GM23248 (cell line): ENCODE measurements around the gene EVX2. TPM values are rescaled to one million over a fixed set of nuclear protein-coding genes. Genes with fewer than 3 reads are reported as not detected.

ENCODE experiments used
- DNase-seq: peaks from one replicate; pipeline ENCODE4 v3.0.0-alpha.2; 2015
- H2AFZ ChIP-seq: fragments of 200-600 bp; sonication (generic); 2 replicates; pipeline ENCODE4 v1.6.1; 2016; ENCODE audit warnings: antibody characterized with exemption
- H3F3A ChIP-seq: fragments of 200-600 bp; sonication (generic); 2 replicates; pipeline ENCODE4 v1.6.1; 2016; ENCODE audit warnings: mild to moderate bottlenecking, antibody characterized with exemption, mixed run types; ENCODE audit not compliant: insufficient read depth
- H3K27ac ChIP-seq: fragments of 200-600 bp; sonication (generic); 2 replicates; pipeline ENCODE4 v1.5.1; 2016; ENCODE audit warnings: mild to moderate bottlenecking
- H3K27me3 ChIP-seq: fragments of 200-600 bp; sonication (generic); replicated peaks from 2 replicates; pipeline ENCODE4 v1.6.1; 2016; ENCODE audit warnings: mild to moderate bottlenecking; ENCODE audit not compliant: insufficient read depth
- H3K36me3 ChIP-seq: fragments of 200-600 bp; sonication (generic); 2 replicates; pipeline ENCODE4 v1.6.1; 2016; ENCODE audit warnings: low read depth, mild to moderate bottlenecking
- H3K4me1 ChIP-seq: fragments of 200-600 bp; sonication (generic); 2 replicates; pipeline ENCODE4 v1.6.1; 2016; ENCODE audit warnings: mild to moderate bottlenecking; ENCODE audit not compliant: insufficient read depth
- H3K4me2 ChIP-seq: fragments of 200-600 bp; sonication (generic); one replicate; pipeline ENCODE4 v1.6.1; 2016; ENCODE audit warnings: mild to moderate bottlenecking; ENCODE audit not compliant: unreplicated experiment
- H3K4me3 ChIP-seq: fragments of 200-600 bp; sonication (generic); 2 replicates; pipeline ENCODE4 v1.5.1; 2016; ENCODE audit warnings: mild to moderate bottlenecking
- H3K79me2 ChIP-seq: fragments of 200-600 bp; sonication (generic); 2 replicates; pipeline ENCODE4 v1.6.1; 2016; ENCODE audit warnings: mild to moderate bottlenecking; ENCODE audit not compliant: insufficient read depth
- H3K9ac ChIP-seq: fragments of 200-600 bp; sonication (generic); 2 replicates; pipeline ENCODE4 v1.6.1; 2016; ENCODE audit warnings: mild to moderate bottlenecking
- H3K9me2 ChIP-seq: fragments of 200-600 bp; sonication (generic); 2 replicates; pipeline ENCODE4 v1.6.1; 2016; ENCODE audit warnings: mixed run types, mild to moderate bottlenecking, moderate library complexity; ENCODE audit not compliant: insufficient read depth
- H3K9me3 ChIP-seq: fragments of 200-600 bp; sonication (generic); one replicate; pipeline ENCODE4 v1.6.1; 2017; ENCODE audit warnings: low read depth
- H4K20me1 ChIP-seq: fragments of 200-600 bp; sonication (generic); 2 replicates; pipeline ENCODE4 v1.6.0; 2016; ENCODE audit not compliant: insufficient read depth
- EZH2 ChIP-seq: fragments of 200-600 bp; sonication (generic); IDR thresholded peaks from 2 replicates; pipeline ENCODE4 v1.6.1; 2018; ENCODE audit warnings: antibody characterized with exemption, mild to moderate bottlenecking; ENCODE audit not compliant: insufficient read depth, poor library complexity, severe bottlenecking
- EZH2phosphoT487 ChIP-seq: fragments of 200-600 bp; sonication (generic); IDR thresholded peaks from 2 replicates; pipeline ENCODE4 v1.6.1; 2018; ENCODE audit warnings: antibody characterized with exemption, moderate library complexity, mild to moderate bottlenecking, low read depth; ENCODE audit not compliant: insufficient read depth
- WGBS, 2 experiments: methylation state at CpG; one replicate each; pipeline ENCODE4 v1.1.6; 2015 to 2017; ENCODE audit warnings: low lambda C conversion rate in 2 of 2, low coverage in 1 of 2; ENCODE audit errors: missing lambda C conversion rate in 2 of 2; 5-methylcytosine and 5-hydroxymethylcytosine counted together
- in situ Hi-C: fragments of 300-500 bp; cut with MboI; formaldehyde crosslinking; loops from 2 replicates; pipeline ENCODE4 v1.15.0; 2020
- polyA plus RNA-seq: library from polyadenylated mRNA; unstranded; fragments of >200 nt; fragmentation: Nextera tagmentation; extraction: Ambion mirVana; gene quantifications from 2 replicates; pipeline ENCODE4 v1.2.1, GENCODE V29; 2016
- total RNA-seq: library from RNA; depleted of rRNA; stranded (reverse); fragments of >200 nt; shearing (Covaris generic); gene quantifications from 2 replicates; pipeline ENCODE4 v1.2.3, GENCODE V29; 2014

EVX2 gene
- total and polyA plus RNA-seq, 2 experiments from 2014 or later: not detected

DNA sequence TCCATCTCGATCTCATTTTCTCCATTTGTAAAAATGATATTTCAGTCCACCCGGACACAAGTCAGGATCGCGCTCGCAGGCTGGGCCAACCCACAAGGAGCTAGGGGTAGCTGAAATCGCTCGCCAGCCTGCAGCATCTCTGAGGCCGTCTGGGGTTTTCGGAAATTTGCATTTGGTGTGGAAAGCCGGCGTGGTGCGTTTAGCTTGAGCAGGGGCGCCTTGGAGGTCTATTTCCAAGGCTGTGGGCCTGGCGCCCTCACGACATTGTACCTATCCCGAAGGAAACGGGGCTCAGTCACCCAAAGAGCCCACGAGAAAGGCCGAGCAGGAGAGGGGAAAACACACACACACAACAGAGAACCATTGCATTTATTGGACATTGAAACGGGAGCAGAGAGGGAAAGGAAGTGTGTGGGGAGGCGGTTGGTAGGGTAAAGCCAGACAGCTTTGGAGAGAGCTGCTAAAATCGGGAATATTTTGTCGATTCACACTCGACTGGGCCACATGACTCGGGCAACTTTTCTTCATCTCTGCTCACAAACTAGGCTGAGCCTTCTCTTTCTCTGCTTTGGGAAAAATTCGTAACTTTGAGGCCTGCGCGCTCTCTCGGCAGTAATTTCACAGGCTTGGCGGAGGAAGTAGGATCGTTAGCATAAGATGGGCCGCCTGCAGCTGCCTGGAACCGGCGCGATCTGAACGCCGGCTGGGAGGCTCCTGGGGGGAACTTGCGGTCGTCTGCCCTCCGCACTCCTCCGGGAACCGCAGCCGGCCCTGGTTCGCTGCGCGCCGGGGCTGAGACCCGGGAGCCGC lies 44.6 kb upstream of the EVX2 start:
- H2AFZ ChIP-seq: peak overlapping the region; percentile 68
- H3K9ac ChIP-seq: peak overlapping the region; percentile 97
- in situ Hi-C loops: loop anchor here (5.0 to 10.0 kb wide), 3 partner anchors 509 to 1019 kb away; no protein-coding TSS in a partner anchor
- peaks cover 27% of the 10 kb centered on the region for H3K4me1 ChIP-seq
- no peaks in the 10 kb centered on the region for H3K9me2 ChIP-seq
- no peaks in the 10 kb centered on the region for H4K20me1 ChIP-seq
- peak overlapping the region; percentile 97 for H3K4me2 ChIP-seq
- 0 out of 2 replicates have a peak, but pooled peaks have one; percentile 22 for TF ChIP-seq EZH2phosphoT487
- no peak for TF ChIP-seq EZH2
- DNase-seq: peak; percentile 71
- peak overlapping the region; percentile 97 for H3K27ac ChIP-seq
- H3K79me2 ChIP-seq: peaks cover 65% of the 10 kb centered on the region
- H3F3A ChIP-seq: peaks cover 43% of the 10 kb centered on the region
- no peaks in the 10 kb centered on the region for H3K27me3 ChIP-seq
- no peaks in the 10 kb centered on the region for H3K36me3 ChIP-seq
- 4 to 6% methylated on average over 49 of the region's 49 CpGs for WGBS, 2 experiments
- H3K4me3 ChIP-seq: peak overlapping the region; percentile 90
- H3K9me3 ChIP-seq: no peaks in the 10 kb centered on the region

DNA sequence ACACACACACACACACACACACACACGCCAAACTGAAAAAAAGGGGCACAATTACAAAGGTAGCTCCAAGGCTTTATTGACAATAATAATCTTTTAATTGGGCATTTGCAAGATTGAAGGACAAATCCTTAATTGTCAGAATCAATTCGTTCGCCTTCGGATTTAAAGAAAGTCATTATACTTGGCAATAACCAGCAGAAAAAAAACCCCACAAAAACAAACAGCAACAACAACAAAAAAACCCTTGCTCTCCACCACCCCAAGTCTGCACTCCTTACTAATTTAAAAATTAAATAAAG lies 44.0 kb upstream of the EVX2 start:
- 51 to 68% methylated on average over 4 of the region's 4 CpGs for WGBS, 2 experiments
- in situ Hi-C loops: loop anchor here (5.0 to 10.0 kb wide), 3 partner anchors 510 to 1020 kb away; no protein-coding TSS in a partner anchor

DNA sequence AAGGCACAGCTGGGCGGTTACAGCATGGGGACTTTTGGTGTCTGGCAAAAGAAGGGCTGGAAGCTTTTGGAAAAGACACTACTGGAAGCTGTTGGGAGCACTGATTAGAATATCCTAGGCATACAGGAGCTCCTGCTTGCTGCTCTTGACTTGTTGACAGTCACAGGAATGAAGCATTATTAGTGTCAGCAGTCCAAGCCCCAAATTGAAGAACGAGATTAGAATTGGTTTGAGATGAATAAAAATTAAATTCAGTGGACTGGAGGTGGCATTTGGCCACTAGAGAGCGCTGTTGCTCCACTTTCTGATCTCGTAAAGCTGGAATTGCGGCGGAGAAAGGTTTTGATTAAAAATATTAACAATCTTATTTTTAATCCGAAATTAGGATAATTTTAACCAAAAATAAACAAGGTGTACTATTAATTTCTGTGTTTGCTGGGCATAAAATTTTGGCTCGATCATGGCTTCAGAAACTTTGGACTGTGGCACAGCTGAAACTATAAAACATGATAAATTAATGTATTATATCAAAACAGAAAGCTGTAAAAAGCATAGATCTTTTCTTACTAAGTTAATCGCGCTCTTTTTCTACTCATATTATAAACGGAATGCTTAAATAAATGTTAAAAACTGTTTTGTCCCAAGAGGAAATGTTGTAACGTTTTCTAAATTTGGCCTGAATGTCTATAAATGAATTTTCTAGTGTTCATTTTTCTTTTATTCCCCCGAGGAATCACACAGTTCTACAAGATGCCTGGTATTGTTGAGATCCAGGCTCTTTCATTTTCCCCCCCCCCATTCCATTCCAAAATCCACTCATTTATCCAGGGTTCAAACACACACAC lies 43.4 kb upstream of the EVX2 start:
- Histone ChIP-seq H3K4me3 (peak overlapping the region; percentile 90), H3K9me3 (no peaks in the 10 kb centered on the region), H4K20me1 (no peaks in the 10 kb centered on the region), H3K9me2 (no peaks in the 10 kb centered on the region), H3K27ac (peak overlapping the region; percentile 97), H3K27me3 (no peaks in the 10 kb centered on the region), H3K4me1 (peaks cover 20% of the 10 kb centered on the region), H3K79me2 (peaks cover 57% of the 10 kb centered on the region), H3K36me3 (no peaks in the 10 kb centered on the region), H2AFZ (peak overlapping the region; percentile 68), H3K4me2 (peak overlapping the region; percentile 97), H3K9ac (peak overlapping the region; percentile 97), H3F3A (peaks cover 37% of the 10 kb centered on the region)
- DNase-seq: peak; percentile 80
- in situ Hi-C loops: loop anchor here (5.0 to 10.0 kb wide), 3 partner anchors 510 to 1020 kb away; no protein-coding TSS in a partner anchor
- TF ChIP-seq EZH2phosphoT487 (no peak), EZH2 (no peak)
- 10 to 14% methylated on average over 13 of the region's 13 CpGs for WGBS, 2 experiments

More for the DNA sequence above, 44.0 kb upstream of the EVX2 start:
- peaks cover 20% of the 10 kb centered on the region for H3K4me1 ChIP-seq
- no peak for DNase-seq
- H2AFZ ChIP-seq: peak overlapping the region; percentile 68
- no peaks in the 10 kb centered on the region for H4K20me1 ChIP-seq
- H3K27me3 ChIP-seq: no peaks in the 10 kb centered on the region
- H3K36me3 ChIP-seq: no peaks in the 10 kb centered on the region
- no peaks in the 10 kb centered on the region for H3K9me2 ChIP-seq
- peak overlapping the region; percentile 97 for H3K27ac ChIP-seq
- no peaks in the 10 kb centered on the region for H3K9me3 ChIP-seq
- H3K4me2 ChIP-seq: peak overlapping the region; percentile 97
- H3K9ac ChIP-seq: peak overlapping the region; percentile 97
- H3K4me3 ChIP-seq: peak overlapping the region; percentile 90
- H3K79me2 ChIP-seq: peaks cover 62% of the 10 kb centered on the region
- H3F3A ChIP-seq: peaks cover 39% of the 10 kb centered on the region
- no peak for TF ChIP-seq EZH2
- no peak for TF ChIP-seq EZH2phosphoT487

DNA sequence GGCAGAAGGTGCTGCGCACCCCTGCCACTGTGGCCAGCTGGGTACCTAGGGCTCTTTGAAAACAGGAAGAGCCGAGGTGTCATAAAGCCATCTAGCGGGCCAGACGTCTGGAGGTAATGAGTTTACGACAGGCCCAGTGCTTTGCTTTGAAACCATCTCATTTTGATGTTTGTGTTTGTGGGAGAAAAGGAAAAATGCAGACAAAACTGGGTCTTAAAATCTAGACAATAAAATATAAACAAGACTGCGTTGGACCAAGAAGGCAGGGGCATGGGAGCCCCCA lies 42.0 kb upstream of the EVX2 start:
- peaks cover 22% of the 10 kb centered on the region for H3F3A ChIP-seq
- H3K79me2 ChIP-seq: peaks cover 56% of the 10 kb centered on the region
- 93 to 94% methylated on average over 6 of the region's 6 CpGs for WGBS, 2 experiments
- H3K9me2 ChIP-seq: no peaks in the 10 kb centered on the region
- H3K4me2 ChIP-seq: no peak overlapping the region
- H3K27me3 ChIP-seq: no peaks in the 10 kb centered on the region
- no peak overlapping the region for H2AFZ ChIP-seq
- peaks cover under 1% of the 10 kb centered on the region; the same call in 1 of the 2 replicates for H3K36me3 ChIP-seq
- H3K27ac ChIP-seq: peak overlapping the region; percentile 97
- H3K4me3 ChIP-seq: no peak overlapping the region
- H4K20me1 ChIP-seq: no peaks in the 10 kb centered on the region
- peaks cover 20% of the 10 kb centered on the region for H3K4me1 ChIP-seq
- no peak for DNase-seq
- no peaks in the 10 kb centered on the region for H3K9me3 ChIP-seq
- TF ChIP-seq EZH2 (no peak), EZH2phosphoT487 (no peak)
- H3K9ac ChIP-seq: peak overlapping the region; percentile 97; the same call in 1 of the 2 replicates
- in situ Hi-C loops: loop anchor here (5.0 to 10.0 kb wide), 3 partner anchors 512 to 1022 kb away; no protein-coding TSS in a partner anchor
